ENCODE data around the gene SLC18A3.

SLC18A3 gene

DNA sequence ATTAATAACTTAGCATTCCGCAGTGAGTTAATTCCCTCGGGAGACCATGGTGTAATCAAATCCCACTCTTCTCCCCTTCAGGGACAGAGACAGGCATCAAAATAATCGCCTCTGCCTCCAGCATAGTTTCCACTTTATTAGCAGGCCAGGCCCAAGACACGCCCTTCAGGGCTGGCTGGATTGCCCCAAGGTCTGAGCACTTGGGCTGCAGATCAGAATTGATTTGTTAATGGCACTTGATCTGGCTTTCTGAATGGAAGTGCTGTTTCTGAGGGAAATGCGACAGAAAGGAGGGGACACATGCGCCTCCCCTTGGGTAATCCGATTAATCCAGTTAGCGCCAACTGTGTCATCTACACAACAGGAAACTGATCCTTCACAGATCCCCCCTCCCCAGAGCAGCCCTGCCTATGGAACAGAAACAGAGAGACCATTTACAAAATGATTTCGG lies 19.3 kb downstream of the SLC18A3 start:
- TF ChIP-seq, protein P1, sequence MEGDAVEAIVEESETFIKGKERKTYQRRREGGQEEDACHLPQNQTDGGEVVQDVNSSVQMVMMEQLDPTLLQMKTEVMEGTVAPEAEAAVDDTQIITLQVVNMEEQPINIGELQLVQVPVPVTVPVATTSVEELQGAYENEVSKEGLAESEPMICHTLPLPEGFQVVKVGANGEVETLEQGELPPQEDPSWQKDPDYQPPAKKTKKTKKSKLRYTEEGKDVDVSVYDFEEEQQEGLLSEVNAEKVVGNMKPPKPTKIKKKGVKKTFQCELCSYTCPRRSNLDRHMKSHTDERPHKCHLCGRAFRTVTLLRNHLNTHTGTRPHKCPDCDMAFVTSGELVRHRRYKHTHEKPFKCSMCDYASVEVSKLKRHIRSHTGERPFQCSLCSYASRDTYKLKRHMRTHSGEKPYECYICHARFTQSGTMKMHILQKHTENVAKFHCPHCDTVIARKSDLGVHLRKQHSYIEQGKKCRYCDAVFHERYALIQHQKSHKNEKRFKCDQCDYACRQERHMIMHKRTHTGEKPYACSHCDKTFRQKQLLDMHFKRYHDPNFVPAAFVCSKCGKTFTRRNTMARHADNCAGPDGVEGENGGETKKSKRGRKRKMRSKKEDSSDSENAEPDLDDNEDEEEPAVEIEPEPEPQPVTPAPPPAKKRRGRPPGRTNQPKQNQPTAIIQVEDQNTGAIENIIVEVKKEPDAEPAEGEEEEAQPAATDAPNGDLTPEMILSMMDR (IDR thresholded peaks at IDR 0.05; ENCODE audit: low read depth, low read length) = no peak
- H3K4me3 ChIP-seq (ENCODE audit: low read depth, low read length) = peak overlapping the region; percentile 23
- H3K9me3 ChIP-seq = no peaks in the 10 kb centered on the region
- H3K27me3 ChIP-seq = no peaks in the 10 kb centered on the region
- peaks cover 37% of the 10 kb centered on the region for H3K4me1 ChIP-seq
- H3K36me3 ChIP-seq = no peaks in the 10 kb centered on the region
- peak; percentile 83 for DNase-seq

GRCh38 chr10:49631975-49632374 lies 21.9 kb downstream of the SLC18A3 start:
- peaks cover 37% of the 10 kb centered on the region for H3K4me1 ChIP-seq
- no peak overlapping the region for H3K4me3 ChIP-seq (ENCODE audit: low read depth, low read length)
- no peaks in the 10 kb centered on the region for H3K27me3 ChIP-seq
- no peak for DNase-seq
- H3K9me3 ChIP-seq = no peaks in the 10 kb centered on the region
- TF ChIP-seq, protein P1 (IDR thresholded peaks at IDR 0.05; ENCODE audit: low read depth, low read length) = no peak
- H3K36me3 ChIP-seq = no peaks in the 10 kb centered on the region

GRCh38 chr10:49632406-49633317 lies 22.6 kb downstream of the SLC18A3 start:
- H3K4me1 ChIP-seq = peaks cover 37% of the 10 kb centered on the region
- TF ChIP-seq, protein P1 (IDR thresholded peaks at IDR 0.05; ENCODE audit: low read depth, low read length) = no peak
- no peak overlapping the region for H3K4me3 ChIP-seq (ENCODE audit: low read depth, low read length)
- H3K36me3 ChIP-seq = no peaks in the 10 kb centered on the region
- H3K9me3 ChIP-seq = no peaks in the 10 kb centered on the region
- no peak for DNase-seq
- H3K27me3 ChIP-seq = no peaks in the 10 kb centered on the region

DNA sequence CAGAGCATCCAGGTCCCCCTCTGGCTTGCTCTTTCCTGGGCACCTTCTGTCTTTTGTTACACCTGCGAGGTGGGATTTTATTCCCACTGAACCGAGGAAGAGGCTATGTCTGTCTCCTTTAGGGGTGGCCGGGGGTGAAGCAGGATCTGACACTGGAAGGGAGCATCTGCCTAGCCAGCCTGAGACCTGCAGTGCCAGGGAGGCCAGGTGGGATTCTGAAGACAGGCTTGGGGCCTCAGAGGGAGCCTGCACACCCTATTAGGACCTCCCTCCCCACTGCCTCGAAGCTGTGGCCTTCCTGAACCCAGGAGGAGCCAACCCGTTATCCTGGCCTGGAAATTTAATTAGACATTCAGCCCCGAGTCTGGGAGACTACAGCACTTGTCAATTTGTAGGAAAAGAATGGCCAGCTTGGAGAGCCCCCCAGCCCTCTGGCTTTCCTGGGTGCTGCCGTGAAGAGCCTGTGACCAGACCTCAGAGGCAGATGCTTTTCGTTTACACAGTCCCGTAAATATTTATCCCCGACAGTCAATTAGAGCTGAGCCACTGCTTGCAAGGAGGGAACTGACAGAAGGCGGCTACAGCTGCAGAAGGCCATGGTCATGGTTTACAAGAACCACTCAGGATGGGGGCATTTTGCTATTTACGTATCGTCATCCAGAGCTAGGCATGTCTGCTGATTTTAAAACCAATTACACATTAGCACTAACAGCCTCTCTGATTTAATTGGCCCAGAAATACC lies 23.4 kb downstream of the SLC18A3 start:
- TF ChIP-seq, protein P1 (IDR thresholded peaks at IDR 0.05; ENCODE audit: low read depth, low read length) = no peak
- peak; percentile 54 for DNase-seq
- H3K4me1 ChIP-seq = peaks cover 37% of the 10 kb centered on the region
- no peaks in the 10 kb centered on the region for H3K9me3 ChIP-seq
- H3K27me3 ChIP-seq = no peaks in the 10 kb centered on the region
- no peaks in the 10 kb centered on the region for H3K36me3 ChIP-seq
- H3K4me3 ChIP-seq (ENCODE audit: low read depth, low read length) = no peak overlapping the region

DNA sequence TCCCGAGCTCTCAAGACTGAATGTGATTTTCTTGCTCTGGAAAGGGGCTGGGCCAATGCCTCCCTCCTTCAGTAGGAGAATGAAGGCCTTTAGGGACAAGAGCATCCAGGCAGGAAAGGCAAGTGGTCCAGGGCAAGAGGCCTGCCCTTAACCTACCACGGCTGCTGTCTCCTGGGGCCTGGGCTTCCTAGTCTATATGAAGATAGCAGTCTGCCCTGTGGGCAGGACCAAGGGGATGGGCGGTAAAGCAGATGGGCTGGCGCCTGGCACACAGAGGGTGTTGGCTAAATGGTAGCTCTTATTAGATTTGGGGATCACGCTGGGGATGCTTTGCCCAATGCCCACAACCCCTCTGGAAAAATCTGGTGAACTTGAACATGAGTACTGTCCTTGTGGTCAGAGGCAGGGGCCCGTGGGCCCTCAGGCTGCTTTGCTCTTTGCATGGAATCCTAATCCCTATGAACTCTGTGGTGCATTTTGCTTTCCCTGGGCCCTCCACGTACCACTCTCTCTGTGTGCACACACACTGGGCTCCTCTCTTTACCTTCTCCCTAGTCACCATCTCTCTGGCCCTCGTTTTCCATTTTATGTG lies 24.1 kb downstream of the SLC18A3 start:
- H3K36me3 ChIP-seq = no peaks in the 10 kb centered on the region
- peak; percentile 53 for DNase-seq
- peaks cover 31% of the 10 kb centered on the region for H3K4me1 ChIP-seq
- no peaks in the 10 kb centered on the region for H3K9me3 ChIP-seq
- H3K4me3 ChIP-seq (ENCODE audit: low read depth, low read length) = no peak overlapping the region
- TF ChIP-seq, protein P1 (IDR thresholded peaks at IDR 0.05; ENCODE audit: low read depth, low read length) = no peak
- no peaks in the 10 kb centered on the region for H3K27me3 ChIP-seq

All from BE2C (cell line).